Measurements from ENCODE around the gene MIPOL1. TPM values are rescaled to one million over a fixed set of nuclear protein-coding genes. Genes with fewer than 3 reads are reported as not detected.

Gene MIPOL1
- total RNA-seq, 4 donors from 2014 or later, result 4.8 to 21.5 (median 11.8) TPM

DNA sequence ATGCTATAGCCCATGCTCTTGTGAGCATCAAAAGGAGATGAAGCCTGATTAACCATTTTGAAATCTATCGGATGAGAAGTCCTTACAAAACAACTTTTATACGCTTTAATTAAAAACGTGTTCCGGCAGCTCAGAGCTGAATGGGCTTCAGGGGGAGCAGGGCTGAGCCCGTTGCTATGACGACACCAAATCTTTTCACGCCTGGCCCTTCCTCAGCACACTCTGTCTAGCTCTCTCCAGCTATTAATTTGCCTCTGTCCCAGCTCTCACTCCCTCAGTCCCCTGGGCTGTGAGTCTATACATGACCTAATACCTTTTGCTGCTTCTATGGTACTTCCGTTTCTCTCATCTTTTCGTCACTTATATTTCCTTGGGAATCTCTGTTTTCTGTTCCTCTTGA, 381.5 kb downstream of the MIPOL1 start:
- Histone ChIP-seq H3K9me3 (no peaks in the 10 kb centered on the region), H3K27me3 (peaks cover 26% of the 10 kb centered on the region), H3K4me1 (peaks cover 0 to 8% (median 5%) of the 10 kb centered on the region in 4 donors), H3K27ac (no peak overlapping the region), H3K4me3 (no peak overlapping the region), H3K36me3 (no peaks in the 10 kb centered on the region)
- DNase-seq, result no peak
- TF ChIP-seq, protein P1, sequence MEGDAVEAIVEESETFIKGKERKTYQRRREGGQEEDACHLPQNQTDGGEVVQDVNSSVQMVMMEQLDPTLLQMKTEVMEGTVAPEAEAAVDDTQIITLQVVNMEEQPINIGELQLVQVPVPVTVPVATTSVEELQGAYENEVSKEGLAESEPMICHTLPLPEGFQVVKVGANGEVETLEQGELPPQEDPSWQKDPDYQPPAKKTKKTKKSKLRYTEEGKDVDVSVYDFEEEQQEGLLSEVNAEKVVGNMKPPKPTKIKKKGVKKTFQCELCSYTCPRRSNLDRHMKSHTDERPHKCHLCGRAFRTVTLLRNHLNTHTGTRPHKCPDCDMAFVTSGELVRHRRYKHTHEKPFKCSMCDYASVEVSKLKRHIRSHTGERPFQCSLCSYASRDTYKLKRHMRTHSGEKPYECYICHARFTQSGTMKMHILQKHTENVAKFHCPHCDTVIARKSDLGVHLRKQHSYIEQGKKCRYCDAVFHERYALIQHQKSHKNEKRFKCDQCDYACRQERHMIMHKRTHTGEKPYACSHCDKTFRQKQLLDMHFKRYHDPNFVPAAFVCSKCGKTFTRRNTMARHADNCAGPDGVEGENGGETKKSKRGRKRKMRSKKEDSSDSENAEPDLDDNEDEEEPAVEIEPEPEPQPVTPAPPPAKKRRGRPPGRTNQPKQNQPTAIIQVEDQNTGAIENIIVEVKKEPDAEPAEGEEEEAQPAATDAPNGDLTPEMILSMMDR (IDR thresholded peaks at IDR 0.05), result no peak
- TF ChIP-seq EP300 (IDR thresholded peaks at IDR 0.05; ENCODE audit: low read depth) (no peak), POLR2A (IDR thresholded peaks at IDR 0.05) (no peak), POLR2AphosphoS5 (IDR thresholded peaks at IDR 0.05) (no peak)
- in situ Hi-C loops (cut with MboI; ENCODE audit: low pct_ligation_motif_present in 1 of 4, low pct_unique_long_range_greater_than_20kb in 1 of 4, low sequenced_read_pairs in 3 of 4) (no loop called here), intact Hi-C loops (cut with DNase I; ENCODE audit: low total_unique reads) (no loop called here)
- 67 to 78% methylated on average over 8 to 9 of the region's 9 CpGs for WGBS, 2 donors (ENCODE audit: low coverage in 1 of 2)

DNA sequence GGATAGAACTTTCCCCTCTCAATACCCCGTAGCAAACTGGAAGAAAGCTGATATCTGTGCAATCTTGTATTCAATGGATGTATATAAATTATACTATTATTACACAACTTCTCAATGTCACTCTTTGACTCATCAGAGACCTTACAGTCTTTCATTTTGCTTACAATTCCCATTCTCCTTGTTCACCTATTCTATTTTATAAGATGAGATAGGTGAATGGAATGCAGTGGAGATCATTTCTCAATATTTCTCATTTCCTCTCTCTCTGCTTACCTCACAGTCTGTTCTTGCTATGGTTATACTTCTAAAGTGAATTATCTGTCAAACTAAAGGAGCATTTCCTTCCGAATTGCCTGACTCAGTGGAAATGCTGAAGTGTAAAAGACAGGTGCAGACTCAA, 382.4 kb downstream of the MIPOL1 start:
- DNase-seq, result no peak
- Histone ChIP-seq H3K27ac (no peak overlapping the region), H3K9me3 (no peaks in the 10 kb centered on the region), H3K4me1 (peaks cover under 1 to 17% (median 13%) of the 10 kb centered on the region in 4 donors), H3K4me3 (no peak overlapping the region), H3K27me3 (peaks cover 30% of the 10 kb centered on the region), H3K36me3 (no peaks in the 10 kb centered on the region)
- in situ Hi-C loops (cut with MboI; ENCODE audit: low pct_ligation_motif_present in 1 of 4, low pct_unique_long_range_greater_than_20kb in 1 of 4, low sequenced_read_pairs in 3 of 4) (loop anchor here in 1 of 4 donors (10.0 kb wide), 1 partner anchor 335 kb away; no protein-coding TSS in a partner anchor), intact Hi-C loops (cut with DNase I; ENCODE audit: low total_unique reads) (no loop called here)
- WGBS, 2 donors (ENCODE audit: low coverage in 1 of 2), result 82 to 86% methylated on average over 2 of the region's 2 CpGs
- TF ChIP-seq POLR2AphosphoS5 (IDR thresholded peaks at IDR 0.05) (no peak), POLR2A (IDR thresholded peaks at IDR 0.05) (no peak), EP300 (IDR thresholded peaks at IDR 0.05; ENCODE audit: low read depth) (no peak)
- TF ChIP-seq, protein P1 (IDR thresholded peaks at IDR 0.05), result no peak

DNA sequence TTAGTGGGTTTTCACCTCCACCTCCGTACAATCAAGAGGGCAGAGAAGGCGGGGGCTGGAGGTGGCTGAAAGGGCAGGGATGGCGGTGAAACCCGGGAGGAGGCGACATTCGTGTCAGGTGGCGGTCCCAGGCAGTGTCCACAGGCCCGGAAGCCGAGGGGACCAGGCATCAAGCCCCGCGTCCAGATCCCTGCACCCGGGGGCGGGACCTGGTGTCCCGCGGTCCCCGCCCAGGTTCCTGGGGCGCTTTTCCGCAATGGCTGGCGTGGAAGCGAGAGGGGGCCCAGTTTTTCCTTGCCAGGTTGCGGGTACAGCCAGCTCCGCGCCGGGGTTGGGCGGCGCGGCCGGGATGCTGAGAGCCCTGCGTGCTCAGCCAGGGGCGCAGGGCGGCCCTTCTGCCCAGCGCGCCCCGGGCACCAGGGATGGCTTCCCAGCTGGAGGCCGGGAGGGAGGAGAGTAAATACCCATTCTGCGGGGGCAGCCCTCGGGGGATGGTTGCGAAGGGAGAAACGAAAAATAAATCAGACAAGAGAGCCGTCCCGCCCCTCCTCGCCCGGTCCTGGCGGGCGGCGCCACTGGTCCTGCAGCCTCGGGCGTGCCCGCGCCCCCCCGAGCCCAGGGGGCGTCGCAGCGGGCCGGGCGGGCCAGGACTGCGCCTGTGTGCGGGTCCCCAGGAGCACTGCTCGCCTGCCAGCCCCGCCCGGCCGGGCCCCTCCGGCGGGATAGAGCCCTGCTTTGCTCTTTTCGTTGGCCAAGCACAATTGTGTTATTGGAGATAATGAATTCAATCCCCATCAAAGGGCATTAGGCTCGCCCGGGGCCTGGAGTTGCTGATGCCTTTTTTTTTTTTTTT, 385.8 kb downstream of the MIPOL1 start:
- Histone ChIP-seq H3K4me3 (peak overlapping the region in 3 of 4 donors; percentile 42 to 57 (median 45)), H3K4me1 (peaks cover 4 to 37% (median 18%) of the 10 kb centered on the region in 4 donors), H3K9me3 (no peaks in the 10 kb centered on the region), H3K27ac (peak overlapping the region; percentile 87 to 94 (median 90)), H3K27me3 (peaks cover 61% of the 10 kb centered on the region), H3K36me3 (no peaks in the 10 kb centered on the region)
- peak; percentile 48 for DNase-seq
- in situ Hi-C loops (cut with MboI; ENCODE audit: low pct_ligation_motif_present in 1 of 4, low pct_unique_long_range_greater_than_20kb in 1 of 4, low sequenced_read_pairs in 3 of 4), result loop anchor here in 1 of 4 donors (10.0 kb wide), 1 partner anchor 339 kb away; no protein-coding TSS in a partner anchor
- WGBS, 2 donors (ENCODE audit: low coverage in 1 of 2), result 9% methylated on average over 59 of the region's 67 CpGs; no CpG with 5 or more reads in 1 of the 2 donors
- intact Hi-C loops (cut with DNase I; ENCODE audit: low total_unique reads), result no loop called here
- TF ChIP-seq POLR2AphosphoS5 (IDR thresholded peaks at IDR 0.05) (no peak), POLR2A (IDR thresholded peaks at IDR 0.05) (peak; percentile 50)

DNA sequence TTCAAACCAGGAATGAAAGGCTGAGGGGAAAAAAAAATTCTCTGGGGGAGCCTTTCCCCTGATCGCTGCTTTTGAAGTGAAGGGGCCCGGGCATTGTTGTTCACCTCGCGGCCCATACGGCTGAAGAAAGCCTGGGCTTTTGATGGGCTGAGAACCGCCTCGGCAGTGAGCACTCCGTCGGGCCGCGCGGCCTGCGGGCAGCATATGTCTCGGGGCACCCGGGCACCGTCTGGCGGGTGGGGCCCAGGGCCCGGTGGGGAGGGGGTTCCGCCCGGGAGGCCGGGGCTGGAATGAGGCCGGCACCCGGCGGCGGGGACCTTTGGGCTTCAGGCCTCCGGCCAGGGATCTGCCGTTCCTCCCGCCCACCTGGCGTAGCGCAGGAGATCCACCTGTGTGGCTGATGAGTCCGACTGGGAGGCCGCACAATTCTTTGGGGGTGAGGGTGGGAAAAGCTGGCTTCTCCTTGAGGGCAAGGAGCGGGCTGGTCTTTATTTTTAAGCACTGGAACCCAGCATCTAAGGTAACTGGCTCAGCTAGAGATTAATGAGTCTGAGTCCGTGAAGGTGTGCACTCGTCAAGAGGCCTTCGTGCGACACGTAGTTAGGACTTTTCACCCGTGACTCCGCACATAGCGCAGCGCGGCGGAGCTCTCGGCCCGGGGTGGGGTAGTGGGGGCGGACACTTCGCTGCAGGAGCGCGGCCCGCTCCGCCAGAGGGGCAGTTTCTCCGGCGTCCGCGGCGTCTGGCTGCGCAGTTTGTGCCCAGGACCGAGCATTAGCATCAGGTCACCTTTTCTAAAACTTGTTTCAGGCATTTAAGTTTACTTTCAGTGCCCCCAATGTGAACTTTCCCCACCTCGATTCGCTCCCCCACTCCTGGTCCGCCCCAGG, 386.7 kb downstream of the MIPOL1 start:
- 29% methylated on average over 42 of the region's 62 CpGs; no CpG with 5 or more reads in 1 of the 2 donors for WGBS, 2 donors (ENCODE audit: low coverage in 1 of 2)
- in situ Hi-C loops (cut with MboI; ENCODE audit: low pct_ligation_motif_present in 1 of 4, low pct_unique_long_range_greater_than_20kb in 1 of 4, low sequenced_read_pairs in 3 of 4) (loop anchor here in 1 of 4 donors (10.0 kb wide), 1 partner anchor 340 kb away; no protein-coding TSS in a partner anchor), intact Hi-C loops (cut with DNase I; ENCODE audit: low total_unique reads) (no loop called here)
- no peaks in the 10 kb centered on the region for H3K36me3 ChIP-seq
- H3K4me3 ChIP-seq, result peak overlapping the region in 3 of 4 donors; percentile 42 to 57 (median 45)
- DNase-seq, result peak; percentile 61
- H3K27me3 ChIP-seq, result peaks cover 70% of the 10 kb centered on the region
- no peaks in the 10 kb centered on the region for H3K9me3 ChIP-seq
- H3K4me1 ChIP-seq, result peaks cover 4 to 37% (median 18%) of the 10 kb centered on the region in 4 donors
- TF ChIP-seq POLR2AphosphoS5 (IDR thresholded peaks at IDR 0.05) (peak in 2 of 3 donors; percentile 73 to 74), POLR2A (IDR thresholded peaks at IDR 0.05) (peak; percentile 70)
- TF ChIP-seq, protein P1 (IDR thresholded peaks at IDR 0.05), result no peak
- H3K27ac ChIP-seq, result peak overlapping the region; percentile 87 to 94 (median 90)
